GM23248 (cell line): Measurements from ENCODE around the gene AGAP1.

Source experiments
- EZH2 ChIP-seq: fragments of 200-600 bp; sonication (generic); IDR thresholded peaks from 2 replicates; pipeline ENCODE4 v1.6.1; 2018; ENCODE audit warnings: antibody characterized with exemption, mild to moderate bottlenecking; ENCODE audit not compliant: insufficient read depth, poor library complexity, severe bottlenecking
- EZH2phosphoT487 ChIP-seq: fragments of 200-600 bp; sonication (generic); IDR thresholded peaks from 2 replicates; pipeline ENCODE4 v1.6.1; 2018; ENCODE audit warnings: antibody characterized with exemption, moderate library complexity, mild to moderate bottlenecking, low read depth; ENCODE audit not compliant: insufficient read depth

DNA sequence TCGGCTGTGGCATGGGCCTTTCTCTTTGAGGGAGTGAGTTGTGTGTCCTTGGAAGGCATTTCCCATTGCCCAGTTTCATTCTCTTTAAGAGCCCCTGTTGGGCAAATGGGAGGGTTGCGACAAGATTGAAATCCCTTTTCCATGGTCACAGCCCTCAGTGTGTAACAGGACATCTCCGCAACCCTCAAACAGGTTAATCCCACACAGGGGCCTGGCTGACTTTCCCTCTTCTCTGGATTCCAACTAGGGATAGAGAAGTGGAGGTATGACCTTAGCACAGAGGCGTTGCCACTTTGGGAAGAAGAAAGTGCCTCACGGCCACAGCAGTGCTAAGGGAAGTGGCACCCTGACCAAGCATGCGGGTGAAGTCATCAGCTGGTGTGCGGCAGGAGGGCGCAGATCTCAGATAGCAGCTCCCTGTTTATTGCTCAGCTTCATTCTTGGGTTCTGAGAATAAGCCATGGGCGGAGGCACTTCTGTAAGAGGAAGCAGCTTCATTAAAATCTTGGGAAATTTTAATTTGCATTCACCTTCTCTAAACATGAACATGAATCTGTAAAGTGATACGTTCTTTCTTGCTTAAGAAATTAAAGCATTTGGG lies 417.9 kb downstream of the AGAP1 start:
- TF ChIP-seq EZH2 (no peak), EZH2phosphoT487 (no peak)
